Naive thymus-derived CD8-positive, alpha-beta T cell (primary cell): ENCODE measurements around the gene PBX3. TPM values are rescaled to one million over a fixed set of nuclear protein-coding genes. Genes with fewer than 3 reads are reported as not detected.

Experiments used
- ATAC-seq, 2 donors: fragments of 150-1000 bp; cut with Tn5 transposase in 1 of 2; sonication (Bioruptor Pico), chemical (Tn5 transposase) in 1 of 2; 1 replicate in 1 of 2; 2 replicates in 1 of 2; pipeline ENCODE4 v1.10.0; 2021; ENCODE audit warnings: mild to moderate bottlenecking in 2 of 2, moderate library complexity in 2 of 2
- POLR2A ChIA-PET: fragments of 350-600 bp; sonication (Branson Sonifier 250); formaldehyde crosslinking; loops from one replicate; lab custom pipeline; 2021; ENCODE audit warnings: antibody characterized with exemption; lab: Charles Lee
- DNase-seq, 10 donors: peaks; one replicate each; pipeline versions ENCODE4 v3.0.0 to v3.0.0-alpha.2; 2020 to 2022
- H3K27ac Mint-ChIP-seq, 10 donors: one replicate each; pipeline ENCODE4 v1.8.0; 2020 to 2022; ENCODE audit warnings: mild to moderate bottlenecking in 10 of 10, mixed read lengths in 10 of 10, moderate library complexity in 4 of 10, inconsistent platforms in 1 of 10
- H3K27me3 Mint-ChIP-seq, 5 donors: one replicate each; pipeline ENCODE4 v1.8.0; 2021 to 2022; ENCODE audit warnings: mixed read lengths in 5 of 5
- H3K36me3 Mint-ChIP-seq, 3 donors: one replicate each; pipeline ENCODE4 v1.8.0; 2020 to 2022; ENCODE audit warnings: mixed read lengths in 3 of 3, mild to moderate bottlenecking in 2 of 3, inconsistent platforms in 1 of 3
- H3K4me1 Mint-ChIP-seq, 4 donors: one replicate each; pipeline ENCODE4 v1.8.0; 2021 to 2022; ENCODE audit warnings: mixed read lengths in 4 of 4
- H3K4me3 Mint-ChIP-seq, 10 donors: one replicate each; pipeline ENCODE4 v1.8.0; 2020 to 2022; ENCODE audit warnings: mild to moderate bottlenecking in 10 of 10, mixed read lengths in 10 of 10, moderate library complexity in 6 of 10, inconsistent platforms in 1 of 10
- H3K9me3 Mint-ChIP-seq, 9 donors: one replicate each; pipeline ENCODE4 v1.8.0; 2020 to 2022; ENCODE audit warnings: mixed read lengths in 9 of 9, mild to moderate bottlenecking in 3 of 9, inconsistent platforms in 1 of 9, moderate library complexity in 1 of 9
- polyA plus RNA-seq, 3 donors: library from polyadenylated mRNA; unstranded; fragments of 300-500 nt; fragmentation: Illumina TruSeq; gene quantifications; one replicate each; pipeline ENCODE4 v1.2.3, GENCODE V29; 2021
- total RNA-seq, 8 experiments: library from RNA in 2 of 8; stranded (reverse) in 2 of 8; gene quantifications; one replicate each; pipeline ENCODE4 v1.2.3 and lab custom pipeline; 2021 to 2026

Gene PBX3
- total and polyA plus RNA-seq, 5 experiments from 2014 or later, result 2.9 to 27.5 (median 4.2) TPM

DNA sequence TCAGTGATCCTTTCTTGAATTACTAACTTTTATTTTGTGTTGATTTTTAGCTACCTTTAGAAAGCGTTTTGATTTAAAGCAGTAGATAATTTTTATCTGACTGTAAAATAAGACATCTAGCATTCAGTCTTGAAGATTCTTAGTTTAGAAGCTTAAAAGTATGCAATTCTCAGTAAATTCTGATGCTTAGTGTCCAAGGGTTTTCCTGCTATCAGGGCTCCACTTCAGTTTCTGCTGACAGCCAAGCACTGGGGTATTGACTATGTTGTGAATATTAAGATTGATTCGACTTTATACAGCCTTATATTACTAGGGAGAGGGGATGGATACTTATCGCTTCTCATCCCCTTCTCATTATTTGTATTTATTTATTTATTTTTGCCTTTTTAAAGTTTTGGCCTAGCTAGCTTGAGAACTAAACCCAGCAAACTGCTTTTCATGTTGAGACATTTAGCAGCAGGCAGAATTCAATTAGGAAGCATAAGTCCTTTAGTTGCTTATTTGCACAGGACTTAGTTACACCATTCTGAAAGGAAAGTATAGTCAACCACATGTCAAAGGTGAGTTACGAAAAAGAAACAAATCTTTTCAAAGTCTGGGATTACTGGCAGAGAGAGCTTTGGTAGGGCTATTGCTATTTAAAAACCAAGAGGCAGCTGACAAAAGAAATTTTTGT, 2.9 kb downstream of the PBX3 start:
- peak overlapping the region in 2 of 10 donors; percentile 41 to 49 for H3K27ac Mint-ChIP-seq

GRCh38 chr9:125750627-125751011, 3.4 kb downstream of the PBX3 start:
- H3K4me3 Mint-ChIP-seq, result peak overlapping the region in 2 of 10 donors; percentile 0 to 19
- peaks cover 13 to 32% (median 19%) of the 10 kb centered on the region in 4 donors for H3K4me1 Mint-ChIP-seq
- ATAC-seq (no peak), DNase-seq (no peak)
- POLR2A ChIA-PET, result interaction anchor here (0.6 to 1.3 kb wide), 2 partner anchors 9 to 44 kb away, joined by 3 read pairs; partner anchors contain the start of gene MAPKAP1
- no peaks in the 10 kb centered on the region for H3K36me3 Mint-ChIP-seq
- H3K9me3 Mint-ChIP-seq, result no peaks in the 10 kb centered on the region
- H3K27ac Mint-ChIP-seq, result peak overlapping the region in 3 of 10 donors; percentile 11 to 60 (median 41)
- no peaks in the 10 kb centered on the region for H3K27me3 Mint-ChIP-seq

More for the DNA sequence above, 2.9 kb downstream of the PBX3 start:
- POLR2A ChIA-PET, result interaction anchor here (0.6 to 1.3 kb wide), 3 partner anchors 9 to 80 kb away, joined by 3 to 4 read pairs (median 3); partner anchors contain the start of gene MAPKAP1
- Mint-ChIP-seq H3K36me3 (no peaks in the 10 kb centered on the region), H3K27me3 (no peaks in the 10 kb centered on the region), H3K4me3 (peak overlapping the region in 2 of 10 donors; percentile 0 to 91), H3K4me1 (peaks cover 13 to 37% (median 23%) of the 10 kb centered on the region in 4 donors), H3K9me3 (no peaks in the 10 kb centered on the region)
- DNase-seq, result no peak
- ATAC-seq, result no peak

GRCh38 chr9:125752070-125752628, 5.0 kb downstream of the PBX3 start:
- POLR2A ChIA-PET, result no interaction called here
- Mint-ChIP-seq H3K4me3 (no peak overlapping the region), H3K4me1 (peaks cover 11 to 25% (median 16%) of the 10 kb centered on the region in 4 donors), H3K36me3 (no peaks in the 10 kb centered on the region), H3K9me3 (no peaks in the 10 kb centered on the region), H3K27ac (no peak overlapping the region), H3K27me3 (no peaks in the 10 kb centered on the region)
- DNase-seq, result no peak
- no peak for ATAC-seq

DNA sequence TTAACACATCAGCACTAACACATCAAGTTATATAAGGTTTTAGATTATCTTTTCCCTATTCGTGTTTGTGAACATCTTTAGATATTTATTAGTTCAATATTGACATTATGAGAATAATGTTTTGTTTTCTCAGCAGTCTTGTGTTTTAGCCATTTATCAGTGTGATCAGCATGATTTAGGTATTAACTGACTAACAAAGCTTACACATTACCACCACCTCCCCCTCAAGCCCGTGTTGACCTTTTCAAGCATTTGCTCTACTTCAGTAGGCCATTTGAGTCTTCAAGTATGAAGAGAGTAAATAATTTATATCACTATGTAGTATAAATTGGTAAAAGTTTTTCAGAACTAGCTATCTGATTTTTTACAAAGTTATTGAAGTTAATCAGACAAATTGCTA, 6.9 kb downstream of the PBX3 start:
- no peak overlapping the region for H3K4me3 Mint-ChIP-seq

GRCh38 chr9:125755340-125755739, 8.2 kb downstream of the PBX3 start:
- DNase-seq (no peak), ATAC-seq (no peak)
- Mint-ChIP-seq H3K4me1 (peaks cover 3 to 21% (median 16%) of the 10 kb centered on the region in 4 donors), H3K36me3 (no peaks in the 10 kb centered on the region), H3K27me3 (peaks cover 0 to 2% (median 0%) of the 10 kb centered on the region in 5 donors), H3K9me3 (no peaks in the 10 kb centered on the region), H3K4me3 (no peak overlapping the region), H3K27ac (no peak overlapping the region)
- POLR2A ChIA-PET, result no interaction called here

More for the DNA sequence above, 6.9 kb downstream of the PBX3 start:
- ATAC-seq (no peak), DNase-seq (no peak)
- POLR2A ChIA-PET, result no interaction called here
- H3K27ac Mint-ChIP-seq, result no peak overlapping the region
- H3K36me3 Mint-ChIP-seq, result no peaks in the 10 kb centered on the region
- no peaks in the 10 kb centered on the region for H3K9me3 Mint-ChIP-seq
- H3K27me3 Mint-ChIP-seq, result no peaks in the 10 kb centered on the region
- peaks cover 7 to 18% (median 16%) of the 10 kb centered on the region in 4 donors for H3K4me1 Mint-ChIP-seq

GRCh38 chr9:125756518-125756917, 9.3 kb downstream of the PBX3 start:
- no peak overlapping the region for H3K4me3 Mint-ChIP-seq
- ATAC-seq (no peak), DNase-seq (no peak)
- peaks cover 0 to 21% (median 10%) of the 10 kb centered on the region in 4 donors for H3K4me1 Mint-ChIP-seq
- no peaks in the 10 kb centered on the region for H3K36me3 Mint-ChIP-seq
- no peaks in the 10 kb centered on the region for H3K9me3 Mint-ChIP-seq
- POLR2A ChIA-PET, result no interaction called here
- H3K27me3 Mint-ChIP-seq, result peaks cover 0 to 2% (median 0%) of the 10 kb centered on the region in 5 donors
- no peak overlapping the region for H3K27ac Mint-ChIP-seq

GRCh38 chr9:125757834-125758233, 10.7 kb downstream of the PBX3 start:
- Mint-ChIP-seq H3K4me1 (peaks cover 0 to 18% (median 9%) of the 10 kb centered on the region in 4 donors), H3K4me3 (no peak overlapping the region), H3K27ac (no peak overlapping the region), H3K27me3 (peaks cover 0 to 2% (median 0%) of the 10 kb centered on the region in 5 donors), H3K9me3 (no peaks in the 10 kb centered on the region), H3K36me3 (no peaks in the 10 kb centered on the region)
- no peak for DNase-seq
- no peak for ATAC-seq
- POLR2A ChIA-PET, result no interaction called here

GRCh38 chr9:125758986-125759763, 12.0 kb downstream of the PBX3 start:
- Mint-ChIP-seq H3K36me3 (no peaks in the 10 kb centered on the region), H3K27me3 (peaks cover 0 to 2% (median 0%) of the 10 kb centered on the region in 5 donors), H3K27ac (peak overlapping the region in 4 of 10 donors; percentile 16 to 68 (median 46)), H3K9me3 (no peaks in the 10 kb centered on the region), H3K4me1 (peaks cover 0 to 18% (median 15%) of the 10 kb centered on the region in 4 donors), H3K4me3 (peak overlapping the region; percentile 45 to 82 (median 76))
- POLR2A ChIA-PET, result interaction anchor here (0.6 to 1.1 kb wide), 5 partner anchors 9 to 64 kb away, joined by 3 to 5 read pairs (median 3); no protein-coding TSS in a partner anchor
- peak; percentile 58 to 65 for ATAC-seq
- DNase-seq, result no peak

DNA sequence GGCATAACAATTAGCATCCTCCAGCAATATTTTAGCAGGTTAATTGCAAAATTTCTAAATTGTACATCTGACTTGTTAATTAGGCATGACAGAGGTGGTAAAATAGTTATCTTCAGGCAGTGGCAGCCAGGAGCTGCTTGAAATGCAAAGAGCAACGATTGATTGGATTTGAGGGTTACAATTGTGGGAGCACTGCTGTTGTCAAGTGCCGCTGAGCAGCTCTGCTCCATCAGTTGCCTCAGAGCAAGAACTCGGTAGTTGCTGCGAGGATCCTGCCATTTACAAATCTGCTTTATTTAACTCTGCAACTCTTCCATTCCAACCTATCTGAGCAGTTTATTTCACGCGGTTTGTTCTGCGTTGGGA, 12.6 kb downstream of the PBX3 start:
- peaks cover 0 to 18% (median 15%) of the 10 kb centered on the region in 4 donors for H3K4me1 Mint-ChIP-seq
- no peak for DNase-seq

GRCh38 chr9:125760537-125760936, 13.4 kb downstream of the PBX3 start:
- Mint-ChIP-seq H3K4me1 (peaks cover 0 to 18% (median 15%) of the 10 kb centered on the region in 4 donors), H3K9me3 (no peaks in the 10 kb centered on the region), H3K36me3 (no peaks in the 10 kb centered on the region), H3K27me3 (peaks cover 0 to 2% (median 0%) of the 10 kb centered on the region in 5 donors), H3K4me3 (no peak overlapping the region), H3K27ac (no peak overlapping the region)
- POLR2A ChIA-PET, result no interaction called here
- DNase-seq, result no peak
- ATAC-seq, result no peak

More for the DNA sequence above, 12.6 kb downstream of the PBX3 start:
- POLR2A ChIA-PET, result interaction anchor here (0.7 to 1.1 kb wide), 4 partner anchors 9 to 64 kb away, joined by 3 to 5 read pairs (median 3); no protein-coding TSS in a partner anchor
- peak; percentile 45 to 62 for ATAC-seq
- no peaks in the 10 kb centered on the region for H3K9me3 Mint-ChIP-seq
- H3K27ac Mint-ChIP-seq, result peak overlapping the region in 3 of 10 donors; percentile 16 to 68 (median 57)
- H3K27me3 Mint-ChIP-seq, result peaks cover 0 to 2% (median 0%) of the 10 kb centered on the region in 5 donors
- H3K36me3 Mint-ChIP-seq, result no peaks in the 10 kb centered on the region
- H3K4me3 Mint-ChIP-seq, result peak overlapping the region; percentile 45 to 82 (median 76)

DNA sequence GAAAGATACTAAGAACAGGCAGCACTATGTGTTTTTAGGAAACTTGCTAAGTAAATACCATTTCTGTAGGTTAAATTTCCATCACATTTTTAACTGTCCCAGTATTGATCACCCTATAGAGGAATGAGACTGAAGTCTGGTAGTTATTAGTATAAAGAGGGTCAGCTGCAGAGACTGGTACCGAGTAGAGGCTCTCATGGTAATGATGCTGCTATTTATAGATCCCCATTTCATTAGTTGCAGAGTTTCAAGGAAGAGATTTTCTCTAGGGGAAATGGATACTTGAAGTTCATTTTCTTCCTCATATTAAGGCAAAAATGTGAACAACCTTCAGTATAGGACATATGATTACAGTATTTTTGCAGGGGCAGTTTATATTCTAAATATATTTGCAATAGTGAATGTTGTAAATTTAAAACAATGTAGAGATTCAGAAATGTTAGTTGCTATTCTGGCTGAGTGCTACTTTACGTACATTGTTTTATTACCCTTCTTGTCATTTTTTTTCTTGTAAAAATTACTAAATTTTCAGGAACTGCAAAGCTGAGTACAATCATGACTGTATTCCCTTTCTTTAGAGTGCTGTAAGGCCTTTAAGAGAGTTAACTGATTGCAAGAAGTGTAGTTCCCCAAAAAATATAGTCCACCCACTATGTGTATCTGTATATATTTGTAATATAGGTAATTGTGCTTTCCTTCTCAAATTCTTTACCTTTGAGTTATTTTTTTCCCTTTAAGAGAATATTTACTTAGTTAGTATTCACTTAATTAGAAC, 14.7 kb downstream of the PBX3 start:
- POLR2A ChIA-PET, result no interaction called here
- DNase-seq (no peak), ATAC-seq (no peak)
- no peaks in the 10 kb centered on the region for H3K9me3 Mint-ChIP-seq
- H3K27ac Mint-ChIP-seq, result no peak overlapping the region
- peaks cover 0 to 19% (median 15%) of the 10 kb centered on the region in 4 donors for H3K4me1 Mint-ChIP-seq
- peaks cover 0 to 2% (median 0%) of the 10 kb centered on the region in 5 donors for H3K27me3 Mint-ChIP-seq
- no peak overlapping the region for H3K4me3 Mint-ChIP-seq
- no peaks in the 10 kb centered on the region for H3K36me3 Mint-ChIP-seq

DNA sequence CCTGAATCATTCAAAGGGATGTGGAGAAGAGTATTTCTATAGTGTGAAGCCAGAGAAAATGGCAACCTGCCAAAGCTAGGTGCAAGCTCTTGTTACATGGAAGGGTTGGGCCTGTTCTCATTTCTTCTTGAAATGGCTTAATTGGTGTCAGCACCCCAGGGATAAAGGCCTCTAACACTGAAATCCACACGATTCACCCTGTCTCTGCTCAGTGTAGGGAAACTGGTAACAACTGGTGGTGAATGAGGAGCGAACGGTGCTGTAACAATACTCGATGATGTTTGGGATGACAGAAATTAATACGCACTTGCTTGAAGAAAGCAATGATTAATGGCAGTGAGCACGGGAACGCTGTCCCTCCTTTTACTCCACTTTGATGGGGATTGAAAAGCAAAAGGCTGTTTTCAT, 16.2 kb downstream of the PBX3 start:
- peaks cover 0 to 2% (median 0%) of the 10 kb centered on the region in 5 donors for H3K27me3 Mint-ChIP-seq
- H3K4me3 Mint-ChIP-seq, result no peak overlapping the region
- POLR2A ChIA-PET, result interaction anchor here (1.0 kb wide), 1 partner anchor 18 kb away, joined by 3 read pairs; no protein-coding TSS in a partner anchor
- ATAC-seq (no peak), DNase-seq (no peak)
- no peak overlapping the region for H3K27ac Mint-ChIP-seq
- no peaks in the 10 kb centered on the region for H3K9me3 Mint-ChIP-seq
- H3K36me3 Mint-ChIP-seq, result peaks cover 0 to 3% (median 0%) of the 10 kb centered on the region in 3 donors
- H3K4me1 Mint-ChIP-seq, result peaks cover 0 to 25% (median 17%) of the 10 kb centered on the region in 4 donors
